OCI-LY7 (cell line): ENCODE data around the gene HECA.

ENCODE experiments used
- CTCF ChIP-seq: fragments of 200-600 bp; sonication (generic); conservative IDR thresholded peaks from 2 replicates; pipeline ENCODE4 v1.5.1; 2014; ENCODE audit warnings: mild to moderate bottlenecking, antibody characterized with exemption, low read length, moderate library complexity, mixed read lengths
- EZH2phosphoT487 ChIP-seq: fragments of 200-600 bp; sonication (generic); IDR thresholded peaks from 2 replicates; pipeline ENCODE4 v1.6.1; 2018; ENCODE audit warnings: low read depth, borderline replicate concordance, mild to moderate bottlenecking, mixed run types, antibody characterized with exemption, low read length, moderate library complexity, mixed read lengths

- TF ChIP-seq CTCF (no peak), EZH2phosphoT487 (no peak)
Measured at GRCh38 chr6:139144490-139145085, 9.7 kb downstream of the HECA start.
